ENCODE data around the gene IGSF22.
"Not testable (repeated sequence)": the region's sequence is repeated elsewhere in the genome, so short reads cannot be mapped to it uniquely, and the experiment has no call there.

The IGSF22 gene

GRCh38 chr11:18709414-18709813 lies 16.6 kb downstream of the IGSF22 start:
- no peak for DNase-seq

DNA sequence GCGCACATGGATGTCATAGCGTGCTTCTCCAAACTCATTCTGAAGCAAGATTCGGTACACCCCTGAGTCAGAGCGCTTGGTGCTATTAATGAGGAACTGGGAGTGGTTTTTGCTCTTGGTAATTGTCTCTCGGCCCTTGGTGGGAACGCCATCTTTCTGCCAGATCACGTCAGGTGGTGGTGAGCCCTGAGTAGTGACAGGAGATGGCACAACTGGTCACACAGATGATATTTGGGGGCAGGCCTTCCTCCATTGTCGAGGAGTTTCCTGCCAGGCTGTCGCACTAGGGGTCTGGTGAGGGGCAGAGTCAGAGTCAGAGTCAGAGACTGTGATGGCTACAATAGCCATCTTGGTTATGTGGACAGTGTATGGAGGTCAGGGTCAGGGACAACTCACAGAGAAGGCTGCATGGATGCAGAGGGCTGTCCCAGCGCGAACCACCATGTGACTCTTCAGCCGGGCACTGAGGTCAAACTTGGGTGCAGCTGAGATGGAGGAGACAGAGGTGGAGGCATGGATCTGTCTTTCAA lies 18.1 kb downstream of the IGSF22 start:
- no peak for DNase-seq

- peak in 2 of 4 experiments; percentile 26 to 44 for DNase-seq
Observed at GRCh38 chr11:18706330-18707243, 19.4 kb downstream of the IGSF22 start.

GRCh38 chr11:18705651-18706281 lies 20.2 kb downstream of the IGSF22 start:
- DNase-seq = peak in 1 of 4 experiments; percentile 17

GRCh38 chr11:18704698-18705097 lies 21.3 kb downstream of the IGSF22 start:
- no peak for DNase-seq

DNA sequence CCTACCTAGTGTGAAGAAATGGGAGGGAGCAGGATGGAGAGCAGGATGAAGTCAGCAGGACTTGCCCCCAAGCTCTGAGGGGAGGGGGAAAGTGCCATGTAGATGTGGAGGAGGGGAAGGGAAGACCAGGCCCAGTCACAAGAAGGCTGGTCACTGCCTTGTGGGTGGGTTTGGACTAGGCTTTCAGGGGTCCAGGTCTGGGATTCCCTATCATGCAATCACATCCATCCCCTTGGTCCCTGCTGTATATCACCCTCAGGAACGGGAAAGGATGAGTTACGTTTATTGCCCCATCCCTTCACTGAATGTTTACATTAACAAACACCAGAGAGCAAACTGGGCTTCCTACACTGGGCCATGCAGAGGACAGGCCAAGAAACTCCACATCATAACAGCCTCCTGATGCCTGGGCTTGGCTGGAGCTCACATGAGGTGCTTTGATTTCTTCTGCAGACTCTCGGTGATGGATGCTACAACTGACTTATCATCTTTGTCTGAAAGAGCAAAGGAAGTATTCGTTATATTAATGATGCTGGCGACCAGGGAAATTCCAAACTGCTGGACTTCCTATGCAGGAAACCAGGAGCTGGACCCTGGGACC lies 21.8 kb downstream of the IGSF22 start:
- no peak for DNase-seq

DNA sequence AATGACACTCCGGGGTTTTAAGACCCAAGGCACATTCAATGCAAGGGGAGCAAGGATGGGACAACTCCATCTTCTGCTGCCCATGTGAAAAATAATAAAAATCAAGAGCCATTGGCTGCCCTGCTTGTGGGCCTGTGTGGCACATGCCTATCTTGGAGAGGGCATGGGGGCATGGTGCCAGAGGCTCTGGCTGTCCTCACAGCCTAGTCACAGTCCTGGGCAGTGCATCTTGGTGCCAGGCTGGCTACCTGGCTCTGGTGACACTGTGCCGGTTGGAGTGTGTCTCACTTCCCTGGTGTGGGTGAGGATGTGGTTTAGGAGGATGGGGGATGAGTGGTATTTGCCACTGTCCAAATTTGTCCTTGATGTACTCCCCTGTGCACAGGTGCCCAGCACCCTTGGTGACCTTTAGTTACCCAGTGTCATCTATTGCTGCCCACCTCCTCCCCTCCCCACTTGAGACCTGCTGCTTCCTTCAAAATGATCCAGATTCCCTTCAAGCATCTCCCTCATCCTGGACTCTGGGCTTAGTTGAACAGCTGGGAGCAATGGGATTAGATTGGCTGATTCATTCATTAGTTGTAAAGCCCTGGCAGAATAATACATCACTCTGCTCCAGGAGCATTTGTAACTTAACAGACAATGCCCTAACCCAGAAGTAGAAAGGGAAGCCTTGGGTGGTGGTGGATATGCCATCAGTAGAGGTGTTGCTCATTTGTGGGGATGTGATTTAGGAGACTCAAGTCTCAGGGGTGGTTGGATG lies 22.8 kb downstream of the IGSF22 start:
- no peak for DNase-seq

DNA sequence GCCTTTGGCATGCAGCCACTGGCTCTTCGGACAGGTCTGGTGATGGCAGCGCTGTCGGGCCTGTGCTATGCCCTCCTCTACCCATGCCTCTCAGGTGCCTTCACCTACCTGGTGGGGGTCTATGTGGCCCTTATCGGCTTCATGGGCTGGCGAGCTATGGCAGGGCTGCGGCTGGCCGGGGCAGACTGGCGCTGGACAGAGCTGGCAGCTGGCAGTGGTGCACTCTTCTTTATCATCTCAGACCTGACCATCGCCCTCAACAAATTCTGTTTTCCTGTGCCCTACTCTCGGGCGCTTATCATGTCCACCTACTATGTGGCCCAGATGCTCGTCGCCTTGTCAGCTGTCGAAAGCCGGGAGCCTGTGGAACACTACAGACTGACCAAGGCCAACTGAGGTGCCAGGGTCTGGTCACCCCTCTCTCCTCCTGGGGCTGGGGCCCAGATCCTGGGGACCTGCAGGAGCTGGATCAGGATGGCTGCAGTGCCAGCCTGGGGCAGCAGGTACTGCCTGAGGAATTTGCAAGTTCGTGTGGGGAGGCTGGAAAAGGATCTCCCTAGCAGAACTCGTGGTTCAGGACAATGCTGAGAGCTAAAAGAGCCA lies 24.3 kb downstream of the IGSF22 start:
- no peak for DNase-seq

DNA sequence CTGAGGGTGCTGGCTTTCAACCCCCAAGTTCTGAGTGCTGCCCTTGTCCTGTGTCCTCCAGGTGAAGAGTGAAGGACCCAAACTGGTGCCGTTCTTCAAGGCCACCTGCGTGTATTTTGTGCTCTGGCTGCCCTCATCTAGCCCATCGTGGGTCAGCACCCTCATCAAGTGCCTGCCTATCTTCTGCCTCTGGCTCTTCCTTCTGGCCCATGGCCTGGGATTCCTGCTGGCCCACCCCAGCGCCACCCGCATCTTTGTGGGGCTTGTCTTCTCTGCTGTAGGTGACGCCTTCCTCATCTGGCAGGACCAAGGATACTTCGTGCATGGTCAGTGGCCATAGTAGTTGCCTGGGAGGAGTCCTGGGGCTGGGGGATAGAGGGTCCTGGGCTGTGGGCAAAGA lies 25.1 kb downstream of the IGSF22 start:
- DNase-seq = no peak

DNA sequence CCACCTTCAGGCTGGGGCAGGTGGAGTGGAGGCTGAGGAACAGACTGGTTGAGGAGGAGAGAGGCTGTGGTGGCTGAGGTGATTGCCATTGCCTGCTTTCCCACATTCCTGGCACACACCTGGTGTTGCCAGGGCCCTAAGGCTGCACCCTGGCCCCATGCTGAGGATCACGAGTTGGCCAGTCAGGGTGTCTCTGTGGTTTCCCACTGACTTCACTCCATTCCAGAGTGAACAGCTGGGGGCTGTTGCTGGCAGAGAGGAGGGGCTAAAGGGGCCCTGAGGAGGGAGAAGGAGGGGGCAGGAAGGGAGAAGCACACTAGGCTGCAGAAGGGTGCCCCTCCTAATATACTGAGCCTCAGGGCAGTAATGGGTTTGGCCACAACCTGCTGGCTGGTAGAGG lies 25.6 kb downstream of the IGSF22 start:
- no peak for DNase-seq

- no peak for DNase-seq
Observed at GRCh38 chr11:18699848-18700261, 26.1 kb downstream of the IGSF22 start.

DNA sequence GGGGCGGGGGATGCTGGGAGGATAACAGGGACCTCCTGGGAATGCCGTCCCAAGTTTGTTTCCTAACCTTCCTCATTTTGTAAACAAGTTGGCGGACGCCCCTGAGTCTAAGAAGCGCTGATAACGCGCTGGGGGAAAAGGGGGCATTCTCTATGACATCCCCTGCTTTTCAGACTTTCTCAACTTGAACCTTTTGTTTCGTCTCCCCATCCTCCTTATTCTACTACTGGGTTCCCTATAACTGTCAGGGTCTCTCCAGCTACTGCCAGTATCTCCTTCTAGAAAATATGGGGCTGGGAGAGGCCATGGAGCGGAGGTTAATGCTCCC lies 26.8 kb downstream of the IGSF22 start:
- DNase-seq = no peak

GRCh38 chr11:18698341-18699268 lies 27.4 kb downstream of the IGSF22 start, which contains the start of gene TMEM86A:
Gene TMEM86A, plus strand, starts transcription at chr11:18698779. Its CDS starts 108 bp downstream, at chr11:18698887.
- DNase-seq = peak; percentile 45 to 87 (median 68)

- no peak for DNase-seq
Observed at GRCh38 chr11:18697576-18697975, 28.4 kb downstream of the IGSF22 start.

GRCh38 chr11:18696638-18697225 lies 29.3 kb downstream of the IGSF22 start:
- no peak for DNase-seq

GRCh38 chr11:18692941-18693760 lies 32.8 kb downstream of the IGSF22 start:
- DNase-seq = no peak

- DNase-seq = not testable (repeated sequence)
Observed at GRCh38 chr11:18691467-18692140, 34.4 kb downstream of the IGSF22 start.

DNA sequence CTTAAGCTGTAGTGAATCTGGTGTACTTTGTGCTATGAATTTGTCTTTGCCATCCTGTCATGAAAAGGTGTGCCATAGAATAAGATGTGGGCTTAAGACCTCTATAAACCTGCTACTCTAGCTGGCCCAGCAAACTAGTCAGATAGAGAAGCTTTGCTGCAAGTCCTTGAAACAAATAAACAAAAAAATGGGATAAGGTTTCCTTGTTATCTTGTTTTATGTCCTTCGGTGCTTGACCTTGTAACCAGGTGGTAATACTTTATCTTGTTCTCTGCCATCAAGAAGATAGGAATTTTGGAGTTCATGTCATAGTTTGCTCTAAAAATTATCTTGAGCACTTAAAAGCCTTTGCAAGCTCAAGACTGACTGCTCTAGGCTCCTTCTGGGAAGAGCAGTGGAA lies 41.7 kb downstream of the IGSF22 start:
- no peak for DNase-seq

DNA sequence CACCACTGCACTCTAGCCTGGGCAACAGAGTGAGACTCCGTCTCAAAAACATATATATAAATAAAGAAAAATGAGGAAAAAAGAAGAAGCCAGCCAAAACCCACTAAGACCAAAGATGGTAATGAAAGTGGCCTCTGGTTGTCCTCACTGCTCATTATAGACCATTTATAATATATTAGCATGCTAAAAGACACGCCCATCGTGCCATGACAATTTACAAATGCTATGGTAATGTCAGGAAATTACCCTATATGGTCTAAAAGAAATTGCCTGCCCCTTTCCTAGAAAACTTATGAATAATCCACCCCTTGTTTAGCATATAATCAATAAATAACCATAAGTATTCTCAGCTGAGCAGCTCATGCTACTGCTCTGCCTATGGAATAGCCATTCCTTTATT lies 43.5 kb downstream of the IGSF22 start:
- no peak for DNase-seq

All from activated naive CD4-positive, alpha-beta T cell (primary cell).